HEK293 (cell line): ENCODE results near the gene NUDT16L1.

Experiments used
- GLIS2 ChIP-seq: fragments of 450-650 bp; formaldehyde crosslinking; IDR thresholded peaks from 2 replicates; pipeline ENCODE4 v1.5.1; 2016; ENCODE audit warnings: missing biosample characterization, missing genetic modification characterization
- HIC1 ChIP-seq: fragments of 450-650 bp; formaldehyde crosslinking; IDR thresholded peaks from 2 replicates; pipeline ENCODE4 v1.5.1; 2016; ENCODE audit warnings: missing biosample characterization, missing genetic modification characterization
- MEIS1 ChIP-seq: sonication (generic); formaldehyde crosslinking; IDR thresholded peaks from 2 replicates; pipeline ENCODE4 v1.8.1; 2022; ENCODE audit warnings: missing genetic modification reagents, mild to moderate bottlenecking, borderline replicate concordance
- WT1 ChIP-seq: fragments of 450-650 bp; formaldehyde crosslinking; IDR thresholded peaks from 2 replicates; pipeline ENCODE4 v1.5.1; 2016; ENCODE audit warnings: missing biosample characterization, missing genetic modification characterization
- ZBTB20 ChIP-seq: fragments of 450-650 bp; formaldehyde crosslinking; IDR thresholded peaks from 2 replicates; pipeline ENCODE4 v1.5.1; 2016; ENCODE audit warnings: missing biosample characterization, missing genetic modification characterization
- ZEB2 ChIP-seq: fragments of 450-650 bp; formaldehyde crosslinking; IDR thresholded peaks from 2 replicates; pipeline ENCODE4 v1.5.1; 2016; ENCODE audit warnings: missing biosample characterization, missing genetic modification characterization
- ZFP37 ChIP-seq: fragments of 450-650 bp; formaldehyde crosslinking; IDR thresholded peaks from 2 replicates; pipeline ENCODE4 v1.5.1; 2016; ENCODE audit warnings: missing biosample characterization, missing genetic modification characterization
- ZFP41 ChIP-seq: fragments of 450-650 bp; formaldehyde crosslinking; IDR thresholded peaks from 2 replicates; pipeline ENCODE4 v1.5.1; 2016; ENCODE audit warnings: missing biosample characterization, missing genetic modification characterization, borderline replicate concordance
- ZFP69B ChIP-seq: fragments of 450-650 bp; formaldehyde crosslinking; IDR thresholded peaks from 2 replicates; pipeline ENCODE4 v1.5.1; 2016; ENCODE audit warnings: missing biosample characterization, missing genetic modification characterization
- ZIC2 ChIP-seq: fragments of 450-650 bp; formaldehyde crosslinking; IDR thresholded peaks from 2 replicates; pipeline ENCODE4 v1.5.1; 2016; ENCODE audit warnings: missing biosample characterization, missing genetic modification characterization
- ZNF121 ChIP-seq: fragments of 450-650 bp; formaldehyde crosslinking; IDR thresholded peaks from 2 replicates; pipeline ENCODE4 v1.5.1; 2016; ENCODE audit warnings: missing biosample characterization, missing genetic modification characterization
- ZNF23 ChIP-seq: fragments of 450-650 bp; formaldehyde crosslinking; IDR thresholded peaks from 2 replicates; pipeline ENCODE4 v1.5.1; 2016; ENCODE audit warnings: missing biosample characterization, missing genetic modification characterization, borderline replicate concordance
- ZNF248 ChIP-seq: fragments of 450-650 bp; formaldehyde crosslinking; IDR thresholded peaks from 2 replicates; pipeline ENCODE4 v1.5.1; 2017; ENCODE audit warnings: missing biosample characterization, missing genetic modification characterization
- ZNF558 ChIP-seq: fragments of 450-650 bp; formaldehyde crosslinking; IDR thresholded peaks from 2 replicates; pipeline ENCODE4 v1.5.1; 2016; ENCODE audit warnings: missing biosample characterization, missing genetic modification characterization
- ZNF624 ChIP-seq: fragments of 450-650 bp; formaldehyde crosslinking; IDR thresholded peaks from 2 replicates; pipeline ENCODE4 v1.5.1; 2017; ENCODE audit warnings: missing biosample characterization, missing genetic modification characterization
- ZNF639 ChIP-seq: fragments of 450-650 bp; formaldehyde crosslinking; IDR thresholded peaks from 2 replicates; pipeline ENCODE4 v1.5.1; 2016; ENCODE audit warnings: missing biosample characterization, missing genetic modification characterization
- TF ChIP-seq, protein P1 (sequence below): fragments of 450-650 bp; formaldehyde crosslinking; IDR thresholded peaks from 2 replicates; pipeline ENCODE4 v1.5.1; 2016; ENCODE audit warnings: missing biosample characterization, missing genetic modification characterization
- TF ChIP-seq, protein P2 (sequence below): fragments of 450-650 bp; formaldehyde crosslinking; IDR thresholded peaks from 2 replicates; pipeline ENCODE4 v1.5.1; 2016; ENCODE audit warnings: missing biosample characterization, missing genetic modification characterization, borderline replicate concordance
- TF ChIP-seq, protein P3 (sequence below): fragments of 450-650 bp; formaldehyde crosslinking; IDR thresholded peaks from 2 replicates; pipeline ENCODE4 v1.5.1; 2016; ENCODE audit warnings: missing biosample characterization, missing genetic modification characterization
- TF ChIP-seq, protein P4 (sequence below): fragments of 450-650 bp; formaldehyde crosslinking; IDR thresholded peaks from 2 replicates; pipeline ENCODE4 v1.5.1; 2016; ENCODE audit warnings: missing biosample characterization, missing genetic modification characterization
- TF ChIP-seq, protein P5 (sequence below): fragments of 450-650 bp; formaldehyde crosslinking; IDR thresholded peaks from 2 replicates; pipeline ENCODE4 v1.5.1; 2016; ENCODE audit warnings: missing biosample characterization, missing genetic modification characterization

The NUDT16L1 gene

DNA sequence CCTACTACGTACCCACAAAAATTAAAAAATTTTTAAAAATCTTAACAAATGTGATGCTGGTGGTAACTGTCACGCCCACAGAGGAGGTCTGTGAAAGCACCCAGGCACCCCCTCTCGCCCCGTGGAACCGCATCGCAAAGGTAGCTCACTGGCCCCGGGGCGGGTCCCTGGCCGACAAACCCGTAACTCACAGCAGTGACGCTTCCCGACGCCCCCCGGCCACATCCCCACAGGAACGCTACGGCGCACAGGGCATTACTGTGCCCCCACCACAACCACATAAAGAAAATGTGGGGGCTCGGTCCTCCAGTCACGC, 40.3 kb downstream of the NUDT16L1 start (continued):
- TF ChIP-seq, protein P1, sequence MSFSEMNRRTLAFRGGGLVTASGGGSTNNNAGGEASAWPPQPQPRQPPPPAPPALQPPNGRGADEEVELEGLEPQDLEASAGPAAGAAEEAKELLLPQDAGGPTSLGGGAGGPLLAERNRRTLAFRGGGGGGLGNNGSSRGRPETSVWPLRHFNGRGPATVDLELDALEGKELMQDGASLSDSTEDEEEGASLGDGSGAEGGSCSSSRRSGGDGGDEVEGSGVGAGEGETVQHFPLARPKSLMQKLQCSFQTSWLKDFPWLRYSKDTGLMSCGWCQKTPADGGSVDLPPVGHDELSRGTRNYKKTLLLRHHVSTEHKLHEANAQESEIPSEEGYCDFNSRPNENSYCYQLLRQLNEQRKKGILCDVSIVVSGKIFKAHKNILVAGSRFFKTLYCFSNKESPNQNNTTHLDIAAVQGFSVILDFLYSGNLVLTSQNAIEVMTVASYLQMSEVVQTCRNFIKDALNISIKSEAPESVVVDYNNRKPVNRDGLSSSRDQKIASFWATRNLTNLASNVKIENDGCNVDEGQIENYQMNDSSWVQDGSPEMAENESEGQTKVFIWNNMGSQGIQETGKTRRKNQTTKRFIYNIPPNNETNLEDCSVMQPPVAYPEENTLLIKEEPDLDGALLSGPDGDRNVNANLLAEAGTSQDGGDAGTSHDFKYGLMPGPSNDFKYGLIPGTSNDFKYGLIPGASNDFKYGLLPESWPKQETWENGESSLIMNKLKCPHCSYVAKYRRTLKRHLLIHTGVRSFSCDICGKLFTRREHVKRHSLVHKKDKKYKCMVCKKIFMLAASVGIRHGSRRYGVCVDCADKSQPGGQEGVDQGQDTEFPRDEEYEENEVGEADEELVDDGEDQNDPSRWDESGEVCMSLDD (tag by site-specific recombination), result peak; percentile 44; the same call in 1 of the 2 replicates
- TF ChIP-seq ZNF624 (tag by site-specific recombination) (no peak), ZNF121 (tag by site-specific recombination) (no peak), ZFP69B (no peak), ZEB2 (no peak), ZBTB20 (tag by site-specific recombination) (no peak), MEIS1 (CRISPR knock-in tag) (no peak), GLIS2 (tag by site-specific recombination) (peak; percentile 47), ZFP37 (tag by site-specific recombination) (0 out of 2 replicates have a peak, but pooled peaks have one; percentile 40), HIC1 (peak; percentile 24; the same call in 1 of the 2 replicates), ZIC2 (tag by site-specific recombination) (0 out of 2 replicates have a peak, but pooled peaks have one; percentile 4), ZNF558 (no peak), ZNF639 (tag by site-specific recombination) (no peak), ZNF23 (tag by site-specific recombination) (no peak), WT1 (tag by site-specific recombination) (no peak), ZNF248 (tag by site-specific recombination) (no peak), ZFP41 (tag by site-specific recombination) (no peak)
- TF ChIP-seq, protein P2, sequence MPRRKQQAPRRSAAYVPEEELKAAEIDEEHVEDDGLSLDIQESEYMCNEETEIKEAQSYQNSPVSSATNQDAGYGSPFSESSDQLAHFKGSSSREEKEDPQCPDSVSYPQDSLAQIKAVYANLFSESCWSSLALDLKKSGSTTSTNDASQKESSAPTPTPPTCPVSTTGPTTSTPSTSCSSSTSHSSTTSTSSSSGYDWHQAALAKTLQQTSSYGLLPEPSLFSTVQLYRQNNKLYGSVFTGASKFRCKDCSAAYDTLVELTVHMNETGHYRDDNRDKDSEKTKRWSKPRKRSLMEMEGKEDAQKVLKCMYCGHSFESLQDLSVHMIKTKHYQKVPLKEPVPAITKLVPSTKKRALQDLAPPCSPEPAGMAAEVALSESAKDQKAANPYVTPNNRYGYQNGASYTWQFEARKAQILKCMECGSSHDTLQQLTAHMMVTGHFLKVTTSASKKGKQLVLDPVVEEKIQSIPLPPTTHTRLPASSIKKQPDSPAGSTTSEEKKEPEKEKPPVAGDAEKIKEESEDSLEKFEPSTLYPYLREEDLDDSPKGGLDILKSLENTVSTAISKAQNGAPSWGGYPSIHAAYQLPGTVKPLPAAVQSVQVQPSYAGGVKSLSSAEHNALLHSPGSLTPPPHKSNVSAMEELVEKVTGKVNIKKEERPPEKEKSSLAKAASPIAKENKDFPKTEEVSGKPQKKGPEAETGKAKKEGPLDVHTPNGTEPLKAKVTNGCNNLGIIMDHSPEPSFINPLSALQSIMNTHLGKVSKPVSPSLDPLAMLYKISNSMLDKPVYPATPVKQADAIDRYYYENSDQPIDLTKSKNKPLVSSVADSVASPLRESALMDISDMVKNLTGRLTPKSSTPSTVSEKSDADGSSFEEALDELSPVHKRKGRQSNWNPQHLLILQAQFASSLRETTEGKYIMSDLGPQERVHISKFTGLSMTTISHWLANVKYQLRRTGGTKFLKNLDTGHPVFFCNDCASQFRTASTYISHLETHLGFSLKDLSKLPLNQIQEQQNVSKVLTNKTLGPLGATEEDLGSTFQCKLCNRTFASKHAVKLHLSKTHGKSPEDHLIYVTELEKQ (tag by site-specific recombination), result no peak
- TF ChIP-seq, protein P3, sequence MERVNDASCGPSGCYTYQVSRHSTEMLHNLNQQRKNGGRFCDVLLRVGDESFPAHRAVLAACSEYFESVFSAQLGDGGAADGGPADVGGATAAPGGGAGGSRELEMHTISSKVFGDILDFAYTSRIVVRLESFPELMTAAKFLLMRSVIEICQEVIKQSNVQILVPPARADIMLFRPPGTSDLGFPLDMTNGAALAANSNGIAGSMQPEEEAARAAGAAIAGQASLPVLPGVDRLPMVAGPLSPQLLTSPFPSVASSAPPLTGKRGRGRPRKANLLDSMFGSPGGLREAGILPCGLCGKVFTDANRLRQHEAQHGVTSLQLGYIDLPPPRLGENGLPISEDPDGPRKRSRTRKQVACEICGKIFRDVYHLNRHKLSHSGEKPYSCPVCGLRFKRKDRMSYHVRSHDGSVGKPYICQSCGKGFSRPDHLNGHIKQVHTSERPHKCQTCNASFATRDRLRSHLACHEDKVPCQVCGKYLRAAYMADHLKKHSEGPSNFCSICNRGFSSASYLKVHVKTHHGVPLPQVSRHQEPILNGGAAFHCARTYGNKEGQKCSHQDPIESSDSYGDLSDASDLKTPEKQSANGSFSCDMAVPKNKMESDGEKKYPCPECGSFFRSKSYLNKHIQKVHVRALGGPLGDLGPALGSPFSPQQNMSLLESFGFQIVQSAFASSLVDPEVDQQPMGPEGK (tag by site-specific recombination), result 0 out of 2 replicates have a peak, but pooled peaks have one; percentile 13
- TF ChIP-seq, protein P4, sequence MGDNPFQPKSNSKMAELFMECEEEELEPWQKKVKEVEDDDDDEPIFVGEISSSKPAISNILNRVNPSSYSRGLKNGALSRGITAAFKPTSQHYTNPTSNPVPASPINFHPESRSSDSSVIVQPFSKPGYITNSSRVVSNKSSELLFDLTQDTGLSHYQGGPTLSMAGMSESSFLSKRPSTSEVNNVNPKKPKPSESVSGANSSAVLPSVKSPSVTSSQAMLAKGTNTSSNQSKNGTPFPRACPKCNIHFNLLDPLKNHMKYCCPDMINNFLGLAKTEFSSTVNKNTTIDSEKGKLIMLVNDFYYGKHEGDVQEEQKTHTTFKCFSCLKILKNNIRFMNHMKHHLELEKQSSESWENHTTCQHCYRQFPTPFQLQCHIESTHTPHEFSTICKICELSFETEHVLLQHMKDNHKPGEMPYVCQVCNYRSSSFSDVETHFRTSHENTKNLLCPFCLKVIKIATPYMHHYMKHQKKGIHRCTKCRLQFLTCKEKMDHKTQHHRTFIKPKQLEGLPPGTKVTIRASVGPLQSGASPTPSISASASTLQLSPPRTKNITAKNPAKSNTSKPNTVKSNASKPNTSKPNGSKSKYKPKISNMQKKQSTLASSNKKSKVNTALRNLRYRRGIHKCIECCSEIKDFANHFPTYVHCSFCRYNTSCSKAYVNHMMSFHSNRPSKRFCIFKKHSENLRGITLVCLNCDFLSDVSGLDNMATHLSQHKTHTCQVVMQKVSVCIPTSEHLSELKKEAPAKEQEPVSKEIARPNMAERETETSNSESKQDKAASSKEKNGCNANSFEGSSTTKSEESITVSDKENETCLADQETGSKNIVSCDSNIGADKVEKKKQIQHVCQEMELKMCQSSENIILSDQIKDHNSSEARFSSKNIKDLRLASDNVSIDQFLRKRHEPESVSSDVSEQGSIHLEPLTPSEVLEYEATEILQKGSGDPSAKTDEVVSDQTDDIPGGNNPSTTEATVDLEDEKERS, result no peak
- TF ChIP-seq, protein P5, sequence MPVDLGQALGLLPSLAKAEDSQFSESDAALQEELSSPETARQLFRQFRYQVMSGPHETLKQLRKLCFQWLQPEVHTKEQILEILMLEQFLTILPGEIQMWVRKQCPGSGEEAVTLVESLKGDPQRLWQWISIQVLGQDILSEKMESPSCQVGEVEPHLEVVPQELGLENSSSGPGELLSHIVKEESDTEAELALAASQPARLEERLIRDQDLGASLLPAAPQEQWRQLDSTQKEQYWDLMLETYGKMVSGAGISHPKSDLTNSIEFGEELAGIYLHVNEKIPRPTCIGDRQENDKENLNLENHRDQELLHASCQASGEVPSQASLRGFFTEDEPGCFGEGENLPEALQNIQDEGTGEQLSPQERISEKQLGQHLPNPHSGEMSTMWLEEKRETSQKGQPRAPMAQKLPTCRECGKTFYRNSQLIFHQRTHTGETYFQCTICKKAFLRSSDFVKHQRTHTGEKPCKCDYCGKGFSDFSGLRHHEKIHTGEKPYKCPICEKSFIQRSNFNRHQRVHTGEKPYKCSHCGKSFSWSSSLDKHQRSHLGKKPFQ, result no peak
